ENCODE data around the gene SPATA1. TPM values are rescaled to one million over a fixed set of nuclear protein-coding genes. Genes with fewer than 3 reads are reported as not detected.

The SPATA1 gene
- polyA plus RNA-seq, 3 donors = 1.5 to 4.0 (median 3.2) TPM

- no peak for DNase-seq
These were observed 2.3 kb downstream of the SPATA1 start for GRCh38 chr1:84508510-84508909.

- no peak for DNase-seq
These were observed 2.8 kb downstream of the SPATA1 start for GRCh38 chr1:84509029-84509428.

DNA sequence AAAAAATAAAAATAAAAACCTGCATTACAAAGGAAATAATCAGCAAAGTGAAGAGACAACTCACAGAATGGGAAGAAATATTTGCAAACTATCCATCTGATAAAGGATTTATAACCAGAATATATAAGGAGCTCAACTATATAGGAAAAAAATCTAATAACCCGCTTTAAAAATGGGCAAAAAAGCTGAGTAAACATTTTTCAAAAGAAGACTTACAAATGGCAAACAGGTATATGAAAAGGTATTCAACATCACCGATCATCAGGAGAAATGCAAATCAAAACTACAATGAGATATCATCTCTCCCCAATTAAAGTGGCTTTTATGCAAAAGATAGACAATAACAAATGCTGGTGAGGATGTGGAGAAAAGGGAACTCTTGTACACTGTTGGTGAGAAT lies 4.0 kb downstream of the SPATA1 start:
- DNase-seq = no peak

DNA sequence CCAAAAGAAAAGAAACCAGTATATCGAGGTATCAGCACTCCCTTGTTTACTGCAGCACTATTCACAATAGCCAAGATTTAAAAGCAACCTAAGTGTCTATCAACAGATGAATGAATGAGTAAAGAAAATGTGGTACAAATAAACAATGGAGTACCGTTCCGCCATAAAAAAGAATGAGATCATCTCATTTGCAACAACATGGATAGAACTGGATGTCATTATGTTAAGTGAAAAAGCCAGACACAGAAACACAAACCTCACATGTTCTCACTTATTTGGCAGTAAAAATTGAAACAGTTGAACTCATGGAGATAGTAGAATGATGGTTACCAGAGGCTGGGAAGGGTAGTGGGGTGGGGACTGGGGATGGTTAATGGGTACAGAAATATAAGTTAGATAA lies 4.5 kb downstream of the SPATA1 start:
- DNase-seq = no peak

- no peak for DNase-seq
These were observed 18.4 kb downstream of the SPATA1 start for GRCh38 chr1:84524590-84524989.

DNA sequence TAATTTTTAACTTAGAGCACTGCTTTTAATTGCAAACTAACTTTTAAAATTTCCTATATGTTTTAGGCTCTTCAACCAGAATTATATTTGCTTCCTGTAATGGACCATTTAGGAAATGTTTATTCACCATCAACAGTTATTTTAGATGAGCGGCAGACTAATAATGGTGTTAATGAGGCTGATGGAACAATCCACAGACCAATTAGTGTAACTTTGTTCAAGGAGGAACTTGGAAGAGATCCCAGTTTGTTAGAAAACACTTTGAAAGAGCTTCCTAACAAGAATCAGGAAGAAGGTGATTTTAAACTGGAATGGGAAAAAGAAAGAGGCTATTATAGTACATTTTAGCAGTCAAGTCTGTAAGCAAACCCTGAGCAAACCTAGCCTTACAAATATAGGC lies 19.6 kb downstream of the SPATA1 start:
- no peak for DNase-seq

DNA sequence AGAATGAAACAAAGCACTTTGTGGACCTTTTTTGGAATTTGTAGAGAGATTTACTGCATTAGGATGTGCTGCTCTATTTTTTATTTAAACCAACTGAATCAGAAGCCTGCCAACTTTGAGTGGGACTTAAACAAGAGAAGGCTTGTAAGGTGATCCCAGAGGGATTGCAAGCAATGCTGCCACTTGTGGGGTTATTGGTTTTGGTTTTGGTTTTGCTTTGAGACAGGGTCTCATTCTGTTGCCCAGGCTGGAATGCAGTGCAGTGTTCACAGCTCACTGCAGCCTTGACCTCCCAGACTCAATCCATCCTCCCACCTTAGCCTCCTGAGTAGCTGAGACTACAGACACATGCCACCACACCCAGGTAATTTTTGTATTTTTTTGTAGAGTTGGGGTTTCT lies 32.4 kb downstream of the SPATA1 start:
- no peak for DNase-seq

DNA sequence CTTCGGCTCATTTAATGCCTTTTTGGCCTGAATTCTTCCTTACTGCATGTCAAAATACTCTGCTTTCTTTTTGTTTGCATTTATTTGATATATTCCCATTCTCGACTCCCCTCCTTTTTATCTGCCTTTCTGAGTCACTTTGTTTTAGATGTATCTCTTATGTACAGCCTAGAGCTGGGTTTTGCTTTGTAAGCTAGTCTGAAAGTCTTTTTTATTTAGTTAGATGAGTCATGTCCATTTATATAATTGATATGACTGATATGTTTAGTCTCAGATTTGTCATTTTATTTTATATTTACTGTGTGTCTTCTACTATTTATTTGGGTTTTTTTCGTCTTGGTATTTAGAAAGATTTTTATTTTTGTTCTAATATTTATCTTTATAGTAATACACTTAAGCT lies 33.8 kb downstream of the SPATA1 start:
- no peak for DNase-seq

DNA sequence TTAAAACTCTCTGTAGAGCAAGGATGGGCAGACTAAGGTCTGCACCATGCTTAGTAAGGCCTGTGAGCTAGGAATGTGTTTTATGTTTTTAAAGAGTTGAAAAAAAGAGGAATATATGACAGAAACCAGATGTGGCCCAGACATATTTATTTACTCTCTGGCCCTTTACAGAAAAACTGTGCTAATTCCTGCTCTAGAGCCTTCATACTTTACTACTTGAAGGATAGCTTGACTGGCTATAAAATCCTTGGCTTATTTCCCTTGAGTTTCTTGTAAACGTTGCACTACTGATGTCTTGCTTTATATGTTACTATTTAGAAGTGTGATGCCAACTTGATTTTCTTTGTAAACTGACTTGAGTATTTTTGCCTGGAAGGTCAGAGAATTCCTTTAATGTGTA lies 34.6 kb downstream of the SPATA1 start:
- DNase-seq = peak; percentile 43

DNA sequence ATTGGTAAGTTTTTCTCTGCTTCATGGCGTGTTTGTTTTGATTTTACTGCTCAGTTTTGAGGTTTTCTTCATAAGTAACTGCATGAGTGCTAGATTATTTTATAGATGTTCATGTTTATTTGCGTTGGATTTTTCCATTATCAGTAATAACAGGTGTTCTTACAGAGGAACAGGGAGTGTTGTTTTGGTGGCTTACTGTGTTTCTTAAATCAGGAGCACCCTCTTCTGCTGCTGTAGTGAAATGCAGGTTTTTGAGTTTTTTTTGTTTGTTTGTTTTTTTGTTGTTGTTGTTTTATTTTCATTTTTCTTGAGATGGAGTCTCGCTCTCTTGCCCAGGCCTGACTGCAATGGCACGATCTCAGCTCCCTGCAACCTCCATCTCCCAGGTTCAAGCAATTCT lies 35.5 kb downstream of the SPATA1 start:
- no peak for DNase-seq

GRCh38 chr1:84550826-84551225 lies 44.6 kb downstream of the SPATA1 start:
- no peak for DNase-seq

DNA sequence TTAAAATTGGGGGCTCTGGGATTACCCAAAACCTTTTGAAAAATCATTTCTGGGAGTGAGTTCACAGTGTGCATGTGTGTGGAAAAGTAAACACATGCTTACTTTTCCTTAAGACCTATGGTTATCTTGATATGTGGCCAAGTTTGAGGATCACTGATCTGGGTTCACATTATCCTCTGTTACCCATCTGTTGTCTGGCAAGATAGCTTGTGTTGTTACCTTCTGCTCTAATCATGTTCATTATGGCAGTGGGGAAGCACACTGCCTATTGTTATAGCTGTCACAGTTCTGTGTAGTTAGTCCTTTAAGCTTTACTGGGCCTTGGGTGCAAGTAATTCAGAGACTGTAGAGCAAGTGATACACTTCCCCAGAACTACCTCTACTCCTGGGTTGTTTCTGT lies 63.0 kb downstream of the SPATA1 start:
- DNase-seq = no peak

GRCh38 chr1:84570436-84571149 lies 64.4 kb downstream of the SPATA1 start:
- DNase-seq = no peak

GRCh38 chr1:84571150-84571535 lies 65.0 kb downstream of the SPATA1 start:
- no peak for DNase-seq

- DNase-seq = no peak
These were observed 67.3 kb downstream of the SPATA1 start for GRCh38 chr1:84573481-84573966.

- peak; percentile 81 for DNase-seq
These were observed 68.0 kb downstream of the SPATA1 start, which contains the start of gene CTBS for GRCh38 chr1:84573967-84574842. Gene CTBS, minus strand, starts transcription at chr1:84574440. Its CDS starts 25 bp downstream, at chr1:84574415.

GRCh38 chr1:84574936-84575335 lies 68.8 kb downstream of the SPATA1 start:
- no peak for DNase-seq

DNA sequence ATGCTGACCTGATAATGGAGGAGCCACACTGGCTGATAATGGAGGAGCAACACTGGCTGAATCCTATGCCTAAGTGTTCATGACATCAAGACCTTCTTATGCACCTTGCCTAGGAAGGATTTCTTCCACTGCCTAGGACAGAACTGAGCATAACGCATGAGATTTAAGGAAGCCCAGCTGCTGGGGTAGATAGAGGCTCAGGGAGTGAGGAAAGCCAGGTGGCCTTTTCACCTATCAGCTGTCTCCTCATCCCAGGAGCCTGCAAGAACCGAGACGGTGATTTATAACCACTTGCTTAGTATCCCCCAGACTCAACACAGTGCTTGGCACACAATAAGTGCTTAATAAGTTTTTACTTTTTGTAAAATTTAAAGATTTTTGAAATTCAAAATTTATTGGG lies 75.5 kb downstream of the SPATA1 start:
- no peak for DNase-seq

DNA sequence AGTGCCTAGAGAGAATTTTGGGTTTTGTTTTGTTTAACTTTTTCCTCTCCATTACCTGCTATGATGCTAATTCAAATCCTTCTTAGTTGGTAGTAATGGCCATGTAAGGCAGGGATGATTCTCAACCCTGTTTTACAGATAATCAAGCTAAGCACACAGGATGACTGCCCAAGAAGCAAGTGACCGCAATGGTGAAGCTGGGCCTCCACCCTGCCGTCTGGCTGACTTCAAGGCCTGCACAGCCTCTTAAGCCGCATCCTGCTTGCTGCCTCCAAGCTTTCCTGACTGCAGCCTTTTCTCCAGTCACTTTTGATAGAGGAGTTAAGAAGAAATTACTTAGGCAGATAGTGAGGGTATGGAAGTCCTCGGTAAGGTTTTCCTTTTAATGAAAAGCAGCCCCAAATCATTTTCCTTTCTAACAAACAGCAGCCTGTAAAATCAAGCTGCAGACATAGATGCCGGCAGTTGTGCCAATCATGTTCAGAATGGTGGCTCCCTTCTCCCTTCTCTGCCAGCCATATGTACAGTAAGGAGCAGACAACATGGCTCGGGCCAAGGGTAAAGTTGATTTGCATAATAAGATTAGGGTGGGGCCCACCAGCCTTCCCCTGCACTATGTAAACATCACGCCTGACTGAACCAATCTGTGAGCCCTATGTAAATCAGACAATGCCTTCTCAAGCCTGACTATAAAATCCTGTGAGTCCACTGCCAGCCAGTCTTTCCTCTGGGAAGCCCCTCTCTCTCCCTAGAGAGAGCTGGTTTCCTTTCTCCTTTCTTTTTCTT lies 76.8 kb downstream of the SPATA1 start:
- peak; percentile 59 for DNase-seq

GRCh38 chr1:84583648-84584047 lies 77.5 kb downstream of the SPATA1 start:
- DNase-seq = no peak

GRCh38 chr1:84584126-84584525 lies 77.9 kb downstream of the SPATA1 start:
- no peak for DNase-seq

DNA sequence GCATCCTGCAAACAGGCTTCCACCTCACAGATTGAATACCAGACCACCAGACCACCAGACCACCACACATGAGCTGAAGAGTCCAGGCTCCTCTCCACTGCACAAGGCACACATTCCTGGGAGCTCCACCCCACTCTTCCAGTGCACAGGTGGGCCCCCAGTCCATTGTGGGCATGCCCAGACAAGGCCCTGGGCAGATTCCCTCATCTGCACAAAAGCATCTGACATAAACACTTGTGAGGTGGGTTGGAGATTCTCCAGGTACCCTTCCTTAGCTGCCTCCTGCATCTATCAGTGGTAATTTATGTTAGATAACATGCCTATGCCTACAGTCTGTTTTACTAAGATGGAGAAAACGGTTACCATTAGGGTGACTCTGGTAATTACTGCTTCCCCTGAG lies 79.6 kb downstream of the SPATA1 start:
- no peak for DNase-seq

All from renal pelvis (tissue), 4 donors.